Brain pericyte (primary cell): ENCODE measurements around the gene COQ8B.
"Not testable (repeated sequence)": the region's sequence is repeated elsewhere in the genome, so short reads cannot be mapped to it uniquely, and the experiment has no call there.

Experiments used
- DNase-seq: peaks from one replicate; pipeline ENCODE4 v3.0.0-alpha.2; 2012; ENCODE audit warnings: low read depth, low spot score

The COQ8B gene

DNA sequence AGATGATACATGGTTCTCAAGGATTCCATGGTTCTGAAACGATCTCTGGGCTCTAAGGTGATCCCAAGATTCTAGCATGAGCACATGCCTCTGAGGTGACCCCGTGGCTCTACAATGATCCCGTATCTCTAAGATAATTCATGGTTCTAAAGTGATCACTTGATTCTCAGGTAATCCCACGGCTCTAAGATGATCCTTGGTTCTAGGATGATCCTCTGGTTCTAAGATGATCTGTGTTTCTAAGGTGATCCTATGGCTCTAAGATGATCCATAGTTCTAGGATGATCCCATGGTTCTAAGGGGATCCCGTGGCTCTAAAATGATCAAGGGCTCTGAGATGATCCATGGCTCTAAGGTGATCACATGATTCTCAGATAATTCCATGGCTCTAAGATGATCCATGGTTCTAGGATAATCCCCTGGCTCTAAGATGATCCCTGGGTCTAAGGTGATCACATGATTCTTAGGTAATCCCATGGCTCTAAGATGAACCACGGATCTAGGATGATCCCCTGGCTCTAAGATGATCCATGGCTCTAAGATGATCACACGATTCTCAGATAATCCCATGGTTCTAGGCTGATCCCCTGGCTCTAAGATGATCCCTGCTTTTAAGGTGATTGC lies 47.6 kb downstream of the COQ8B start:
- DNase-seq = no peak

GRCh38 chr19:40667602-40668001 lies 49.1 kb downstream of the COQ8B start:
- no peak for DNase-seq

DNA sequence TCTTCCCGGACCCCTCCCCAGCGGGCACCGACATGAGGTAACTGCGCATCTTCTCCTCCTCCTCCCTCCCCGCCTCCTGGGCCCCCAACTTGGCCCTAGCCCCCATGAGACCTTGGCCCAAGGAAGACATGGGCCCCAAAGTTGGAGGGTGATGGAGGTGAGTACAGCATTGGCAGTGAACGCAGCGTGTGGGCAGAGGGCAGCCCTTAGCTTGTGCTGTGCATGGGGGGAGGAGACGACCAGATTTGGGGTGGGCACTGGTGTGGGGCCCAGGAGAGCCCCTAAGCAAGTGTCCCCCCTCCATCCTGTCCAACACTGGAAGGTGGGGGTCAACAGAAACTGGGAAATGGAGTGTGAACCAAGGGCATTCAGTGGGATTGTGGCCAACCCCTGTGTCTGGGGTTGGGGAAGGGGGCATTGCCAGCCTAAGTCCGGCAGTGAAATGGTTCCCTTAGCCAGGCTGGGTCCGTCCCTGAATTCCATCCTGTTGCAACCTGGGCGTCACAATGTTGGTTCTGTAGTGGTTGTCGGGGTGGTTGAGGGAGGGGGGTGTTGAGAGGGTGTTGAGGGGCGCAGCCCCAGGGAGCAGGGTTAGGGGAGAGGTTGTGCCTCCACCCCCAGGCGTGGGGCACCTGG lies 49.8 kb downstream of the COQ8B start:
- DNase-seq = no peak

DNA sequence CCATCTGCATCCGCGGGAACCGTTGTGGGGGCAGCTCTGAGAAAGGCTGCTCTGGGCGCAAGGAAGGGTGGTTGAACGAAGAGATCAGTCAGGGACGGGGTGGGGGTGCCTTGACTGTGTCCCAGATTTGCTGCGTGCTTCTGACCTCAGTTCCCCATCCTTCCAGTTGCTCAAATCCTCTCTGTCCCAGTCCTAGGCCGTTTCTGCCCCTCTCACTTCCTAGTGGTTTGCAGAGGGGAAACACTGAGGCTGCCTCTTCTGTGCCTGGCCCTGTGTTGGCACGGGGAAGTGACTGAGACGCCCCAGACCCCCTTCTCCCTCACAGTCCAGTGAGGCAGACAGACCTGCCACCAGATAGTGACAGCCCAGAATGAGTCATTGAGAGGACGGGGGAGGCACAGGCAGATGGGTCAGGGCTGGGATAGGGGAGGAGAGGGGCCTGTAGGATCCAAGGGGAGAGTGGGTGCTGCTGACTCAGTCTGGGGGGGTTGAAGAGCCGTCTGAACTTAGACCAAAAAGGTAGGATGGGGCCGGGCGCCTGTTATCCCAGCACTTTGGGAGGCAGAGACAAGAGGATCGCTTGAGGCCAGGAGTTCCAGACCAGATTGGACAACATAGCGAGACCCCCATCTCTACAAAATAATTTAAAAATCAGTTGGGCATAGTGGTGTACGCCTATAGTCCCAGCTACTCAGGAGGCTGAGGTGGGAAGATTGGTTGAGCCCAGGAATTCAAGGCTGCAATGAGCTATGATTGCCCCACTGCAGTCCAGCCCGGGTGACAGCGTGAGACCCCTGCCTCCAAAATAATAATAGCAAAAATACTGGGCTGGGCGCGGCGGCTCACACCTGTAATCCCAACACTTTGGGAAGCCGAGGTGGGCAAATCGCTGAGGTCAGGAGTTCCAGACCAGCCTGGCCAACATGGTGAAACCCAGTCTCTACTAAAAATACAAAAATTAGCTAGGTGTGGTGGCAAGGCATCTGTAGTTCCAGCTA lies 52.7 kb downstream of the COQ8B start:
- no peak for DNase-seq

GRCh38 chr19:40662925-40663694 lies 53.6 kb downstream of the COQ8B start:
- DNase-seq = peak; percentile 68

GRCh38 chr19:40661616-40662015 lies 55.1 kb downstream of the COQ8B start:
- DNase-seq = no peak

DNA sequence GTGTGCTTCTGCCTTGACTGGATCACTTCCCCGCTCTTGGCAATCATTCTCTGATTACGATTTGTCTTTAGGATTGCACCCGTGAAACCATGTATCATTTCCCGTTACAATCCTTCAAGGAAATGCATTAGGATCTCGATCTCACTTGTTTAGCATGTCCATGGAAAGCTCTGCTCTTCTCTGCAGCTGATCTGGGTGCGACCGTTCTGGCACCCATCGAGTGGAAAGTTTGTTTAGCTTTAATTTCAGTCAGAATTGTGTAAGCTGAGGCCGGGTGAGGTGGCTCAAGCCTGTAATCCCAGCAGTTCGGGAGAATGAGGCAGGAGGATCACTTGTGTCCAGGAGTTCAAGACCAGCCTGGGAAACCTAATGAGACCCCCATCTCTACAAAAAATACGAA lies 57.1 kb downstream of the COQ8B start:
- no peak for DNase-seq

DNA sequence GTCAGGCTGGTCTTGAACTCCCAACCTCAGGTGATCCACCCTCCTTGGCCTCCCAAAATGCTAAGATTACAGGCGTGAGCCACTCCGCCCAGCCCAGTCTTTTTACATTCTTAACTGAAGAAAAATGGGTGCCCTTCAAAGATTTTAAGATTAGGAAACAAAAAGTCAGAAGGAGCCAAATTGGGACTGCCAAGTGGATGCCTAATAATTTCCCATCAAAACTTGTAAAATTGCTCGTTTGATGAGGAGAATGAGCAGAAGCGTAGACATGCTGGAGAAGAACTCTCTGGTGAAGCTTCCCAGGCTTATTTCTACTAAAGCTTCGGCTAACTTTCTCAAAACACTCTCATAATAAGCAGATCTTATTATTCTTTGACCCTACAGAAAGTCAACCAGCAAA lies 57.6 kb downstream of the COQ8B start:
- DNase-seq = no peak

DNA sequence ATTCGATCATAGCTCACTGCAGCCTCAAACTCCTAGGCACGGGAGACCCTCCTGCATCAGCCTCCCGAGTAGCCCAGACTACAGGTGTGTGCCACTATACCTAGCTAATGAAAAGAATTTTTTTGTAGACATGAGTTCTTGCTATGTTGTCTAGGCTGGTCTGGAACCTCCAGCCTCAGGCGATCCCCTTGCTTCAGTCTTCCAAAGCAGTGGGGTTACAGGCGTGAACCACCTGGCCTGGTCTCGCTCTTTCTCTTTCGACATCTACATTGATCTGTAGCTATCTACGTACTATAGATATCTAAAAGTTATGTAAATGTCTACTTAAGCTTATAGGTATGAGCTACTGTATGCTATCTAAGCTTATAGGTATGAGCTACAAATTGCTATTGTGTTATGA lies 58.7 kb downstream of the COQ8B start:
- DNase-seq = no peak

DNA sequence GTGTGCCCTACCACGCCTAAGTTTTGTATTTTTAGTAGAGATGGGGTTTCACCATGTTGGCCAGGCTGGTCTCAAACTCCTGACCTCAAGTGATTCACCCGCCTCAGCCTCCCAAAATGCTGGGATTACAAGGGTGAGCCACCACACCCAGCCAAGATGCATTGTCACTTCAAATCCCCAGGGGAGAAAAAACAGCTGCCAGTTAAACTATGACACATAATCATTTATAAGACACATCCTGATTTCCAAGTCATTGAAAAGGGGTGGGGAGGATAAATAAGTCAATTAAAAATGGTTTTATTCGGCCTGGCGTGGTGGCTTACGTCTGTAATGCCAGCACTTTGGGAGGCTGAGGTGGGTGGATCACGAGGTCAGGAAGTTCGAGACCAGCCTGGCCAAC lies 61.0 kb downstream of the COQ8B start:
- DNase-seq = not testable (repeated sequence)

- DNase-seq = not testable (repeated sequence)
These were observed 64.4 kb downstream of the COQ8B start for GRCh38 chr19:40652303-40652702.

- no peak for DNase-seq
These were observed 65.9 kb downstream of the COQ8B start for GRCh38 chr19:40650749-40651305.

DNA sequence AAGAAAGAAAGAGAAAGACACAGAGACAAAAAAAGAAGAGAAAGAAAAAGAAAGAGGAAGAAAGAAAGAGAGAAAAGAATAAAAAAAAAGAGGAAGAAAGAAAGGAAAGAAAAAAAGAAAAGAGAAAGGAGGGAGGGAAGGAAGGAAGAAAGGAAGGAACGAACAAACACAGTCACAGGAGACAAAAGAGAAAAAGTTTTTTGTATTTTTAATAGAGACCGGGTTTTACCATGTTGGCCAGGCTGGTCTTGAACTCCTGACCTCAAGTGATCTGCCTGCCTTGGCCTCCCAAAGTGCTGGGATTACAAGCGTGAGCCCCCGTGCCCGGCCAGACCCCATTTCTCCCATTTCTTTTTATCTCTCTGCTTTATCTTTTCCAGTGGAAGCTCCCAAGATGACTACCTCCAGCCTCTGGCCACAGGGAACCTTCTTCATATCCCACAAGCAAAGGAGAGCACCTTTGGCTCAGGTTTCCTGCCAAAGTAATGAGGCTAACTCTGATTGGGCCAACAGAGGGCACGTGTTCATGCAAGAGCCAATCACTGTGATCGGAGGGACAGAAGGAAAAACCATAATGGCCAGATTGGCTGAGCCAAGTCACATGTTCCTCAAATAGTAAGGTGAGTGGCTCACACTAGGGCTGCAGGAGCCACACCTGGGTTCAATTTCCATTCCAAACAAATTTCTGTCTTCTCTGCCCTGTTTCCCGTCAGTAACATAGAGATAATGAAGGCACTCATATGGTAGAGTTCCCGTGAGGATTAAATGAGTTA lies 66.6 kb downstream of the COQ8B start:
- not testable (repeated sequence) for DNase-seq

DNA sequence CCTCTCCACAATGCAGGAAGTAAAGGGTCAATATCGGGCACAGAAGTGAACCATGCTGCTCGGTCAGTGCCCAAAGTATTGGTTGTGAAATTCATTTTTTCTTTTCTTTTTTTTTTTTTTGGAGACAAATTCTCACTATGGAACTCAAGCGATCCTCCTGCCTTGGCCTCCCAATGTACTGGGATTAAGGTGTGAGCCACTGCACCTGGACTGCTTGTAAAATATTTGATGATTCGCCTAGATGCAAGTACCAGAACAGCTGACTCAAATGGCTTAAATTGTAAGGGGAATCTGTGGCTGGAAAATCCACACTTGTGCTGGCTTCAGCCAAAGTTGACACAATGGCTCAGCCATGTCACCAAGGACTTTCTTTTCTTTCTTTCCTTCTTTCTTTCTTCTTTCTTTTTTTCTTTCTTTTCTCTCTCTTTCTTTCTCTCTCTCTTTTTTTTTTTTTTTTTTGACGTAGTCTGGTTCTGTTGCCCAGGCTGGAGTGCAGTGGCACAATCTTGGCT lies 69.9 kb downstream of the COQ8B start:
- no peak for DNase-seq

DNA sequence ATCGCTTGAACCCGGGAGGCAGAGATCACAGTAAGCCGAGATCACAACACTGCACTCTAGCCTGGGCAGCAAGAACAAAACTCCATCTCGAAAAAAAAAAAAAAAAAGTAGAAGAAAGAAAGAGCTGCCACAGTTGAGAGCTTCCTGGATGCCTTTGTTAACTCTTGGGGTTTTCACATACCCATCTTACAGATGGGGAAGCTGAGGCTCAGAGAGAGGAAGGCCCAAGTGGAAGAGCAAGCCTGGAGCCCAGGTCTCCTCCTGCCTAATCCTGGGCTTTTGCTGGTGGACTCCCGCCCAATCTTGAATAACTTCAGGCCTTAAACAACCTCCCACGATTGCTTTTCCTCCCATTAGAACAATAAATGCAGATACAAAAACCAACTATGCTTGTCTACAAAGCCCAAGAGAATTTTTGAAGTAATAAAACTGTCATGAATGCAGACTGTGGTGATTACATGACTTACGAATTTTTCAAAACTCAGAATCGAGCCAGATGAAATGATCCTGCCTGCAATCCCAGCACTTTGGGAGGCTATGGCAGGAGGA lies 73.9 kb downstream of the COQ8B start:
- DNase-seq = no peak

DNA sequence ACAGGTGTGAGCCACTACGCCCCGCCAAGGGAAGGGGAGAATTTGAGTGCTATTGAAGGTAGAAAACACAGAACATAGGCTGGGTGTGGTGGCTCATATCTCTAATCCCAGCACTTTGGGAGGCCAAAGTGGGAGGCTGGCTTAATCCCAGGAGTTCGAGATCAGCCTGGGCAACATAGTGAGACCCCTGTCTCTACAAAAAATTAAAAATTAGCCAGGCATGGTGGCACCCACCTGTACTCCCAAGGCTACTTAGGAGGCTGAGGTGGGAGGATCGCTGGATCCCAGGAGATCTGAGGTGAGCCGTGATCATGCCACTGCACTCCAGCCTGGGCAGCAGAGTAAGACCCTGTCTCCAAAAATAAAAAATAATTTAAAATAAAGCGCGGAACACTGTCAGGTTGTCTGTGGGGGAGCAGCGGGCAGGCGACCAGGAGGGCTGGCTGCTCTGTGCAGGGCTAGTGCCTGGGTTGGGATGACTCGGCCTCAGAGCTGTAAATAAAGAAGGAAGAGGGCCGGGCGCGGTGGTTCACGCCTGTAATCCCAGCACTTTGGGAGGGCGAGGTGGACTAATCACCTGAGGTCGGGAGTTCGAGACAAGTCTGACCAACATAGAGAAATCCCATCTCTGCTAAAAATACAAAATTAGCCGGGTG lies 74.5 kb downstream of the COQ8B start:
- DNase-seq = no peak
